GM19099 (cell line): ENCODE measurements around the gene PRRC2B.

ENCODE experiments used
- POLR2A ChIP-seq: IDR thresholded peaks from 3 replicates; pipeline ENCODE4 v1.6.1; 2011; ENCODE audit warnings: low read depth; ENCODE audit not compliant: insufficient read length; ENCODE audit errors: extremely low read depth

Gene PRRC2B

GRCh38 chr9:131393622-131394463 is at the start of gene PRRC2B:
Gene PRRC2B, plus strand, starts transcription at chr9:131394086. Its CDS starts 36,059 bp downstream, at chr9:131430145.
- peak; percentile 85 for TF ChIP-seq POLR2A

GRCh38 chr9:131346559-131346958 is 47.3 kb upstream of the PRRC2B start:
- no peak for TF ChIP-seq POLR2A

- TF ChIP-seq POLR2A = no peak
Observed at GRCh38 chr9:131347376-131348020, 46.4 kb upstream of the PRRC2B start.

GRCh38 chr9:131348631-131349521 is 45.0 kb upstream of the PRRC2B start:
- no peak for TF ChIP-seq POLR2A

- TF ChIP-seq POLR2A = no peak
Observed at GRCh38 chr9:131349522-131349880, 44.4 kb upstream of the PRRC2B start.

- TF ChIP-seq POLR2A = no peak
Observed at GRCh38 chr9:131349881-131350563, 43.9 kb upstream of the PRRC2B start.

- no peak for TF ChIP-seq POLR2A
Observed at GRCh38 chr9:131358556-131358955, 35.3 kb upstream of the PRRC2B start.

GRCh38 chr9:131361202-131361833 is 32.6 kb upstream of the PRRC2B start:
- no peak for TF ChIP-seq POLR2A

GRCh38 chr9:131365546-131365945 is 28.3 kb upstream of the PRRC2B start:
- no peak for TF ChIP-seq POLR2A

GRCh38 chr9:131366761-131367401 is 27.0 kb upstream of the PRRC2B start:
- TF ChIP-seq POLR2A = no peak

GRCh38 chr9:131367450-131367849 is 26.4 kb upstream of the PRRC2B start:
- TF ChIP-seq POLR2A = no peak

- TF ChIP-seq POLR2A = no peak
Observed at GRCh38 chr9:131370638-131371037, 23.2 kb upstream of the PRRC2B start.

GRCh38 chr9:131379056-131379455 is 14.8 kb upstream of the PRRC2B start:
- TF ChIP-seq POLR2A = no peak
